Panc1 (cell line): Measurements from ENCODE around the gene HCFC1. TPM values are rescaled to one million over a fixed set of nuclear protein-coding genes. Genes with fewer than 3 reads are reported as not detected.

Experiments used
- ATAC-seq: fragments of 200-7000 bp; cut with Tn5 transposase; 2 replicates; pipeline ENCODE4 v1.9.1; 2020; ENCODE audit warnings: mild to moderate bottlenecking, moderate library complexity
- BruUV-seq: library from RNA; stranded (reverse); fragments of 400-500 nt; replicated peaks from 2 replicates; lab custom pipeline; 2021; lab: Mats Ljungman, UMichigan
- CTCF ChIA-PET: fragments of 300-600 bp; sonication (Branson Sonifier 250); formaldehyde crosslinking; loops from one replicate; lab custom pipeline; 2022; ENCODE audit warnings: antibody characterized with exemption; lab: Charles Lee
- POLR2A ChIA-PET: fragments of 300-600 bp; sonication (Branson Sonifier 250); formaldehyde crosslinking; loops from one replicate; lab custom pipeline; 2022; ENCODE audit warnings: antibody characterized with exemption; lab: Charles Lee
- DNase-seq: peaks from one replicate; pipeline ENCODE4 v3.0.0-alpha.2; 2010; ENCODE audit warnings: low read depth, low spot score
- H3K27ac ChIP-seq: 2 replicates; pipeline ENCODE4 v1.5.1; 2011; ENCODE audit warnings: mild to moderate bottlenecking, low read length, inconsistent platforms
- H3K27me3 ChIP-seq: fragments of 200-500 bp; sonication (Bioruptor generic); 2 replicates; pipeline ENCODE4 v1.6.0; 2014; ENCODE audit warnings: low read length, inconsistent platforms; ENCODE audit not compliant: control insufficient read depth, insufficient read depth
- H3K36me3 ChIP-seq: fragments of 200-500 bp; sonication (Bioruptor generic); 2 replicates; pipeline ENCODE4 v1.5.1; 2014; ENCODE audit warnings: inconsistent platforms, mild to moderate bottlenecking, low read length, moderate library complexity; ENCODE audit not compliant: control insufficient read depth, insufficient read depth
- H3K4me1 ChIP-seq: 2 replicates; pipeline ENCODE4 v1.5.1; 2011; ENCODE audit warnings: inconsistent platforms, mild to moderate bottlenecking, low read length, moderate library complexity; ENCODE audit not compliant: control insufficient read depth, insufficient read depth
- H3K4me3 ChIP-seq, 2 experiments: 2 replicates each; pipeline ENCODE4 v1.5.1; 2011 to 2012; ENCODE audit warnings: low read depth in 2 of 2, low read length in 2 of 2, mild to moderate bottlenecking in 2 of 2, inconsistent platforms in 1 of 2, moderate library complexity in 1 of 2
- H3K9me3 ChIP-seq: fragments of 200-500 bp; sonication (Bioruptor generic); 2 replicates; pipeline ENCODE4 v1.5.1; 2014; ENCODE audit warnings: low read depth, mild to moderate bottlenecking, inconsistent platforms, low read length, moderate library complexity; ENCODE audit not compliant: control insufficient read depth, insufficient read depth
- POLR2AphosphoS5 ChIP-seq: IDR thresholded peaks from 2 replicates; pipeline ENCODE4 v1.6.1; 2012; ENCODE audit warnings: mild to moderate bottlenecking, low read depth, low read length, moderate library complexity
- REST ChIP-seq, 2 experiments: IDR thresholded peaks; 2 replicates each; pipeline ENCODE4 v1.6.1; 2011 to 2012; ENCODE audit warnings: low read depth in 2 of 2, control low read depth in 1 of 2, low read length in 1 of 2, mild to moderate bottlenecking in 1 of 2, moderate library complexity in 1 of 2; ENCODE audit not compliant: insufficient read depth in 1 of 2
- SIN3A ChIP-seq: IDR thresholded peaks from 2 replicates; pipeline ENCODE4 v1.6.1; 2012; ENCODE audit warnings: low read depth, mild to moderate bottlenecking, low read length, moderate library complexity, borderline replicate concordance; ENCODE audit not compliant: insufficient read depth
- TCF7L2 ChIP-seq: IDR thresholded peaks from 2 replicates; pipeline ENCODE4 v1.6.1; 2011; ENCODE audit warnings: mild to moderate bottlenecking, low read depth, low read length, inconsistent platforms
- in situ Hi-C: cut with HindIII; loops from 2 replicates; pipeline ENCODE4 v1.10.0; 2016; ENCODE audit warnings: low sequenced_read_pairs, low pct_unique_long_range_greater_than_20kb
- intact Hi-C: fragments of 100-400 bp; cut with micrococcal nuclease; formaldehyde crosslinking; loops from one replicate; pipeline ENCODE4 v1.10.0; 2022; ENCODE audit not compliant: unreplicated experiment
- total RNA-seq: library from RNA; stranded (reverse); gene quantifications from one replicate; pipeline ENCODE4 v1.2.1, GENCODE V29; 2021; ENCODE audit not compliant: unreplicated experiment
- TF ChIP-seq, protein P1 (sequence below): fragments of 450-650 bp; IDR thresholded peaks from 2 replicates; pipeline ENCODE4 v1.5.1; 2017; ENCODE audit warnings: mild to moderate bottlenecking

The HCFC1 gene
- total RNA-seq, 1 experiment from 2014 or later, result 113 TPM

- in situ Hi-C loops (no loop called here), intact Hi-C loops (no loop called here)
- no peaks in the 10 kb centered on the region for H3K9me3 ChIP-seq
- no TSS peak for BruUV-seq
- peak overlapping the region; percentile 39; the same call in 1 of the 2 replicates for H3K27ac ChIP-seq
- peak; percentile 24 for DNase-seq
- peak; percentile 66 for ATAC-seq
- H3K4me3 ChIP-seq, result no peak overlapping the region
- TF ChIP-seq SIN3A, result no peak
- no peak for TF ChIP-seq POLR2AphosphoS5
- TF ChIP-seq TCF7L2, result no peak
- TF ChIP-seq REST (IDR thresholded peaks at IDR 0.05; ENCODE audit: insufficient read depth in 1 of 2, low read depth in 2 of 2, low read length in 1 of 2), result no peak
- TF ChIP-seq, protein P1, sequence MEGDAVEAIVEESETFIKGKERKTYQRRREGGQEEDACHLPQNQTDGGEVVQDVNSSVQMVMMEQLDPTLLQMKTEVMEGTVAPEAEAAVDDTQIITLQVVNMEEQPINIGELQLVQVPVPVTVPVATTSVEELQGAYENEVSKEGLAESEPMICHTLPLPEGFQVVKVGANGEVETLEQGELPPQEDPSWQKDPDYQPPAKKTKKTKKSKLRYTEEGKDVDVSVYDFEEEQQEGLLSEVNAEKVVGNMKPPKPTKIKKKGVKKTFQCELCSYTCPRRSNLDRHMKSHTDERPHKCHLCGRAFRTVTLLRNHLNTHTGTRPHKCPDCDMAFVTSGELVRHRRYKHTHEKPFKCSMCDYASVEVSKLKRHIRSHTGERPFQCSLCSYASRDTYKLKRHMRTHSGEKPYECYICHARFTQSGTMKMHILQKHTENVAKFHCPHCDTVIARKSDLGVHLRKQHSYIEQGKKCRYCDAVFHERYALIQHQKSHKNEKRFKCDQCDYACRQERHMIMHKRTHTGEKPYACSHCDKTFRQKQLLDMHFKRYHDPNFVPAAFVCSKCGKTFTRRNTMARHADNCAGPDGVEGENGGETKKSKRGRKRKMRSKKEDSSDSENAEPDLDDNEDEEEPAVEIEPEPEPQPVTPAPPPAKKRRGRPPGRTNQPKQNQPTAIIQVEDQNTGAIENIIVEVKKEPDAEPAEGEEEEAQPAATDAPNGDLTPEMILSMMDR, result no peak
- H3K36me3 ChIP-seq, result no peaks in the 10 kb centered on the region; the same call in 1 of the 2 replicates
- H3K4me1 ChIP-seq, result peaks cover 26% of the 10 kb centered on the region
- no peaks in the 10 kb centered on the region for H3K27me3 ChIP-seq
- ChIA-PET CTCF (interaction anchor here (0.6 to 1.6 kb wide), 3 partner anchors 8 to 123 kb away, joined by 3 to 6 read pairs (median 3); no protein-coding TSS in a partner anchor), POLR2A (no interaction called here)
Measured at GRCh38 chrX:154013614-154014360, 42.2 kb upstream of the HCFC1 start.

DNA sequence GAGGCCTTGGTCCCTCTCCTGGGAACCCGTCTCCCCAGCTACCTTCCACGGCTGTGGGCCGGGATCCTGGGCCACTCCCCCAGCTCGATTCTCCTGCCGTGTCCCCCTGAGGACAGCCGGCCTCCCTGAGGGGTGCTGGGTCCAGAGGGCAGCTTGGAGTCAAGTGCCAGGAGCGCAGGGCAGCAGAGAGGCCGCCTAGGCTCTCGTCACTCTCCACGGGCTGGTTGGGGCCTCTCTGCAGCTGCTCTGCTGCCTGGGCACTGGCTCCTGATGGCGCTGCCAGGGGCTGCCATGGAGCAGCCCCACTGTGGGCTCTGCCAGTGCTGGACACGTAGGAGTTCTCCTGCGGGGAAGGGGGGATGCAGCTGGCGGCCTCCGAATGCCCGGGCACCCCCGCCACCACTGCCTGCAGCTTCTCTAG lies 41.4 kb upstream of the HCFC1 start:
- intact Hi-C loops (no loop called here), in situ Hi-C loops (no loop called here)
- no peaks in the 10 kb centered on the region; the same call in 1 of the 2 replicates for H3K36me3 ChIP-seq
- H3K27ac ChIP-seq, result peak overlapping the region; percentile 36; the same call in 1 of the 2 replicates
- TF ChIP-seq REST (IDR thresholded peaks at IDR 0.05; ENCODE audit: insufficient read depth in 1 of 2, low read depth in 2 of 2, low read length in 1 of 2), result no peak
- TF ChIP-seq TCF7L2, result no peak
- TF ChIP-seq POLR2AphosphoS5, result no peak
- TF ChIP-seq, protein P1, result no peak
- TF ChIP-seq SIN3A, result no peak
- DNase-seq, result no peak
- POLR2A ChIA-PET, result no interaction called here
- no peaks in the 10 kb centered on the region for H3K9me3 ChIP-seq
- H3K27me3 ChIP-seq, result no peaks in the 10 kb centered on the region
- ATAC-seq, result no peak
- CTCF ChIA-PET, result interaction anchor here (0.7 to 1.6 kb wide), 3 partner anchors 8 to 14 kb away, joined by 3 to 6 read pairs (median 4); no protein-coding TSS in a partner anchor
- no TSS peak for BruUV-seq
- no peak overlapping the region for H3K4me3 ChIP-seq
- peaks cover 18% of the 10 kb centered on the region for H3K4me1 ChIP-seq
